Activated CD8-positive, alpha-beta memory T cell treated with anti-CD3 and anti-CD28 coated beads for 36 hours (primary cell): Measurements from ENCODE around the gene NACC2. TPM values are rescaled to one million over a fixed set of nuclear protein-coding genes. Genes with fewer than 3 reads are reported as not detected.

Source experiments
- CTCF ChIA-PET: fragments of 350-600 bp; sonication (Branson Sonifier 250); formaldehyde crosslinking; loops from one replicate; lab custom pipeline; 2021; ENCODE audit warnings: antibody characterized with exemption; lab: Charles Lee
- POLR2A ChIA-PET: fragments of 350-600 bp; sonication (Branson Sonifier 250); formaldehyde crosslinking; loops from one replicate; lab custom pipeline; 2021; ENCODE audit warnings: antibody characterized with exemption; lab: Charles Lee
- total RNA-seq, 2 experiments: library from RNA; stranded (reverse); gene quantifications; one replicate each; pipeline ENCODE4 v1.2.3, GENCODE V29; 2021

The NACC2 gene
- total RNA-seq, 2 experiments from 2014 or later = 8.4 to 8.5 TPM

GRCh38 chr9:136014147-136014923 is 80.8 kb downstream of the NACC2 start:
- ChIA-PET POLR2A (no interaction called here), CTCF (no interaction called here)

GRCh38 chr9:136013524-136014034 is 81.5 kb downstream of the NACC2 start:
- POLR2A ChIA-PET = no interaction called here
- CTCF ChIA-PET = no interaction called here

- CTCF ChIA-PET = interaction anchor here (0.7 kb wide), 1 partner anchor 390 kb away, joined by 3 read pairs; no protein-coding TSS in a partner anchor
- POLR2A ChIA-PET = no interaction called here
These were observed 82.0 kb downstream of the NACC2 start for GRCh38 chr9:136013116-136013515.

- POLR2A ChIA-PET = no interaction called here
These were observed 82.4 kb downstream of the NACC2 start for GRCh38 chr9:136012651-136013050.

GRCh38 chr9:136011703-136012496 is 83.2 kb downstream of the NACC2 start:
- POLR2A ChIA-PET = no interaction called here
- CTCF ChIA-PET = no interaction called here

More at GRCh38 chr9:136012651-136013050, 82.4 kb downstream of the NACC2 start:
- CTCF ChIA-PET = interaction anchor here (0.7 kb wide), 1 partner anchor 390 kb away, joined by 3 read pairs; no protein-coding TSS in a partner anchor

- ChIA-PET CTCF (no interaction called here), POLR2A (no interaction called here)
These were observed 83.8 kb downstream of the NACC2 start for GRCh38 chr9:136011376-136011702.

GRCh38 chr9:136010615-136011361 is 84.3 kb downstream of the NACC2 start:
- ChIA-PET POLR2A (no interaction called here), CTCF (no interaction called here)

- ChIA-PET POLR2A (no interaction called here), CTCF (no interaction called here)
These were observed 84.9 kb downstream of the NACC2 start for GRCh38 chr9:136010176-136010575.

- CTCF ChIA-PET = no interaction called here
- POLR2A ChIA-PET = no interaction called here
These were observed 85.6 kb downstream of the NACC2 start for GRCh38 chr9:136009516-136009915.

- ChIA-PET POLR2A (no interaction called here), CTCF (no interaction called here)
These were observed 86.4 kb downstream of the NACC2 start for GRCh38 chr9:136008693-136008997.

GRCh38 chr9:136007934-136008692 is 87.0 kb downstream of the NACC2 start:
- CTCF ChIA-PET = no interaction called here
- POLR2A ChIA-PET = no interaction called here

- POLR2A ChIA-PET = no interaction called here
- CTCF ChIA-PET = interaction anchor here (0.6 kb wide), 1 partner anchor 115 kb away, joined by 3 read pairs; no protein-coding TSS in a partner anchor
These were observed 87.7 kb downstream of the NACC2 start for GRCh38 chr9:136007276-136007933.

- CTCF ChIA-PET = no interaction called here
- POLR2A ChIA-PET = no interaction called here
These were observed 88.9 kb downstream of the NACC2 start for GRCh38 chr9:136006169-136006568.

GRCh38 chr9:136004712-136005111 is 90.4 kb downstream of the NACC2 start:
- ChIA-PET POLR2A (no interaction called here), CTCF (no interaction called here)

- CTCF ChIA-PET = interaction anchor here (1.3 kb wide), 1 partner anchor 279 kb away, joined by 3 read pairs; no protein-coding TSS in a partner anchor
These were observed 90.9 kb downstream of the NACC2 start for GRCh38 chr9:136004219-136004618.

GRCh38 chr9:136003411-136004218 is 91.5 kb downstream of the NACC2 start:
- ChIA-PET CTCF (interaction anchor here (1.3 kb wide), 1 partner anchor 280 kb away, joined by 3 read pairs; no protein-coding TSS in a partner anchor), POLR2A (no interaction called here)

More at GRCh38 chr9:136004219-136004618, 90.9 kb downstream of the NACC2 start:
- POLR2A ChIA-PET = no interaction called here

- CTCF ChIA-PET = no interaction called here
- POLR2A ChIA-PET = no interaction called here
These were observed 92.2 kb downstream of the NACC2 start for GRCh38 chr9:136002881-136003280.

GRCh38 chr9:136002215-136002614 is 92.9 kb downstream of the NACC2 start:
- POLR2A ChIA-PET = no interaction called here
- CTCF ChIA-PET = no interaction called here
